GM19455 (cell line): Measurements from ENCODE around the gene FAM163B.

Source experiments
- ATAC-seq: cut with Tn5 transposase; IDR thresholded peaks from one replicate; pipeline ENCODE4 v1.9.1; 2021; ENCODE audit not compliant: unreplicated experiment

FAM163B gene

GRCh38 chr9:133551446-133551845 lies 57.7 kb downstream of the FAM163B start:
- ATAC-seq, result no peak

- no peak for ATAC-seq
Observed at GRCh38 chr9:133547116-133547515, 62.1 kb downstream of the FAM163B start.

- no peak for ATAC-seq
Observed at GRCh38 chr9:133546287-133546680, 62.9 kb downstream of the FAM163B start.

- no peak for ATAC-seq
Observed at GRCh38 chr9:133545494-133546286, 63.5 kb downstream of the FAM163B start.

GRCh38 chr9:133543772-133544467 lies 65.3 kb downstream of the FAM163B start:
- ATAC-seq, result no peak

GRCh38 chr9:133542002-133542401 lies 67.2 kb downstream of the FAM163B start:
- ATAC-seq, result no peak

GRCh38 chr9:133540698-133541025 lies 68.5 kb downstream of the FAM163B start:
- no peak for ATAC-seq

- no peak for ATAC-seq
Observed at GRCh38 chr9:133539991-133540697, 69.0 kb downstream of the FAM163B start.

GRCh38 chr9:133538851-133539833 lies 70.0 kb downstream of the FAM163B start:
- no peak for ATAC-seq

- ATAC-seq, result no peak
Observed at GRCh38 chr9:133538176-133538575, 71.0 kb downstream of the FAM163B start.

- no peak for ATAC-seq
Observed at GRCh38 chr9:133537257-133537656, 71.9 kb downstream of the FAM163B start.

GRCh38 chr9:133536536-133536935 lies 72.7 kb downstream of the FAM163B start:
- no peak for ATAC-seq

GRCh38 chr9:133536080-133536479 lies 73.1 kb downstream of the FAM163B start:
- ATAC-seq, result no peak

- ATAC-seq, result no peak
Observed at GRCh38 chr9:133535306-133535877, 73.8 kb downstream of the FAM163B start.

- no peak for ATAC-seq
Observed at GRCh38 chr9:133534346-133535291, 74.6 kb downstream of the FAM163B start, which contains the start of gene ADAMTSL2. Gene ADAMTSL2 (plus strand): TSS chr9:133534704. CDS start chr9:133536713, 2,009 bp downstream.

- ATAC-seq, result no peak
Observed at GRCh38 chr9:133533857-133534256, 75.3 kb downstream of the FAM163B start.

- ATAC-seq, result no peak
Observed at GRCh38 chr9:133532937-133533668, 76.1 kb downstream of the FAM163B start.

- no peak for ATAC-seq
Observed at GRCh38 chr9:133531293-133531692, 77.9 kb downstream of the FAM163B start.
